ENCODE data around the gene NOD2.

DNA sequence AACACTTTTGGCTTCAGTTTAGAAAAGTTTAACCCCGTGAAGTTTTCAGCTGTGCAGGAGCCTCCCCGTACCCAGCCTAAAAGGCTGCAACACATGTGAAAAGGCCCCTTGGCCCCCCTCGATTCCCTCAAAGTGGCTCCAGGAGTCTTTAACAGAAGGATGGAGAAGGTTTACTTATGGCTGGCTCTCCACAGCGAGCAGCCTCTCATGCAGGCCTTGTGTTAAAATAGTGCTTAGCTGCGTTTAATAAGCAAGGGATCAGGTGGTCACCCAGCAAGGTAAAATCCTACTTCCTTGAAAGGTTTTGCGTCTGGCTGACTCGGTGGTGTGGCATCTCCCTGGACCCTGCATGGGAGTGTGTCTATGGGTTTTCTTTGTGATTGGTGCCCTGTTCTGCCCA lies 40.1 kb downstream of the NOD2 start:
- TF ChIP-seq, protein P1, sequence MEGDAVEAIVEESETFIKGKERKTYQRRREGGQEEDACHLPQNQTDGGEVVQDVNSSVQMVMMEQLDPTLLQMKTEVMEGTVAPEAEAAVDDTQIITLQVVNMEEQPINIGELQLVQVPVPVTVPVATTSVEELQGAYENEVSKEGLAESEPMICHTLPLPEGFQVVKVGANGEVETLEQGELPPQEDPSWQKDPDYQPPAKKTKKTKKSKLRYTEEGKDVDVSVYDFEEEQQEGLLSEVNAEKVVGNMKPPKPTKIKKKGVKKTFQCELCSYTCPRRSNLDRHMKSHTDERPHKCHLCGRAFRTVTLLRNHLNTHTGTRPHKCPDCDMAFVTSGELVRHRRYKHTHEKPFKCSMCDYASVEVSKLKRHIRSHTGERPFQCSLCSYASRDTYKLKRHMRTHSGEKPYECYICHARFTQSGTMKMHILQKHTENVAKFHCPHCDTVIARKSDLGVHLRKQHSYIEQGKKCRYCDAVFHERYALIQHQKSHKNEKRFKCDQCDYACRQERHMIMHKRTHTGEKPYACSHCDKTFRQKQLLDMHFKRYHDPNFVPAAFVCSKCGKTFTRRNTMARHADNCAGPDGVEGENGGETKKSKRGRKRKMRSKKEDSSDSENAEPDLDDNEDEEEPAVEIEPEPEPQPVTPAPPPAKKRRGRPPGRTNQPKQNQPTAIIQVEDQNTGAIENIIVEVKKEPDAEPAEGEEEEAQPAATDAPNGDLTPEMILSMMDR (IDR thresholded peaks at IDR 0.05) = no peak
- TF ChIP-seq GRHL2 (CRISPR knock-in tag; IDR thresholded peaks at IDR 0.05; ENCODE audit: insufficient replicate concordance, severe bottlenecking) (no peak), TEAD1 (CRISPR knock-in tag; IDR thresholded peaks at IDR 0.05) (no peak), FOXK1 (CRISPR knock-in tag; IDR thresholded peaks at IDR 0.05) (no peak), CREB1 (CRISPR knock-in tag; IDR thresholded peaks at IDR 0.05) (no peak), TCF7 (CRISPR knock-in tag; IDR thresholded peaks at IDR 0.05; ENCODE audit: low read depth) (no peak)
- TF ChIP-seq, protein P2, sequence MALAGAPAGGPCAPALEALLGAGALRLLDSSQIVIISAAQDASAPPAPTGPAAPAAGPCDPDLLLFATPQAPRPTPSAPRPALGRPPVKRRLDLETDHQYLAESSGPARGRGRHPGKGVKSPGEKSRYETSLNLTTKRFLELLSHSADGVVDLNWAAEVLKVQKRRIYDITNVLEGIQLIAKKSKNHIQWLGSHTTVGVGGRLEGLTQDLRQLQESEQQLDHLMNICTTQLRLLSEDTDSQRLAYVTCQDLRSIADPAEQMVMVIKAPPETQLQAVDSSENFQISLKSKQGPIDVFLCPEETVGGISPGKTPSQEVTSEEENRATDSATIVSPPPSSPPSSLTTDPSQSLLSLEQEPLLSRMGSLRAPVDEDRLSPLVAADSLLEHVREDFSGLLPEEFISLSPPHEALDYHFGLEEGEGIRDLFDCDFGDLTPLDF (CRISPR knock-in tag; IDR thresholded peaks at IDR 0.05) = no peak
- TF ChIP-seq, protein P3, sequence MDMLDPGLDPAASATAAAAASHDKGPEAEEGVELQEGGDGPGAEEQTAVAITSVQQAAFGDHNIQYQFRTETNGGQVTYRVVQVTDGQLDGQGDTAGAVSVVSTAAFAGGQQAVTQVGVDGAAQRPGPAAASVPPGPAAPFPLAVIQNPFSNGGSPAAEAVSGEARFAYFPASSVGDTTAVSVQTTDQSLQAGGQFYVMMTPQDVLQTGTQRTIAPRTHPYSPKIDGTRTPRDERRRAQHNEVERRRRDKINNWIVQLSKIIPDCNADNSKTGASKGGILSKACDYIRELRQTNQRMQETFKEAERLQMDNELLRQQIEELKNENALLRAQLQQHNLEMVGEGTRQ (CRISPR knock-in tag; IDR thresholded peaks at IDR 0.05) = no peak
- TF ChIP-seq, protein P4, sequence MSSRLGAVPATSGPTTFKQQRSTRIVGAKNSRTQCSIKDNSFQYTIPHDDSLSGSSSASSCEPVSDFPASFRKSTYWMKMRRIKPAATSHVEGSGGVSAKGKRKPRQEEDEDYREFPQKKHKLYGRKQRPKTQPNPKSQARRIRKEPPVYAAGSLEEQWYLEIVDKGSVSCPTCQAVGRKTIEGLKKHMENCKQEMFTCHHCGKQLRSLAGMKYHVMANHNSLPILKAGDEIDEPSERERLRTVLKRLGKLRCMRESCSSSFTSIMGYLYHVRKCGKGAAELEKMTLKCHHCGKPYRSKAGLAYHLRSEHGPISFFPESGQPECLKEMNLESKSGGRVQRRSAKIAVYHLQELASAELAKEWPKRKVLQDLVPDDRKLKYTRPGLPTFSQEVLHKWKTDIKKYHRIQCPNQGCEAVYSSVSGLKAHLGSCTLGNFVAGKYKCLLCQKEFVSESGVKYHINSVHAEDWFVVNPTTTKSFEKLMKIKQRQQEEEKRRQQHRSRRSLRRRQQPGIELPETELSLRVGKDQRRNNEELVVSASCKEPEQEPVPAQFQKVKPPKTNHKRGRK (CRISPR knock-in tag; IDR thresholded peaks at IDR 0.05; ENCODE audit: borderline replicate concordance) = no peak
- TF ChIP-seq, protein P5, sequence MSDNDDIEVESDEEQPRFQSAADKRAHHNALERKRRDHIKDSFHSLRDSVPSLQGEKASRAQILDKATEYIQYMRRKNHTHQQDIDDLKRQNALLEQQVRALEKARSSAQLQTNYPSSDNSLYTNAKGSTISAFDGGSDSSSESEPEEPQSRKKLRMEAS (CRISPR knock-in tag; IDR thresholded peaks at IDR 0.05) = no peak
- TF ChIP-seq, protein P6, sequence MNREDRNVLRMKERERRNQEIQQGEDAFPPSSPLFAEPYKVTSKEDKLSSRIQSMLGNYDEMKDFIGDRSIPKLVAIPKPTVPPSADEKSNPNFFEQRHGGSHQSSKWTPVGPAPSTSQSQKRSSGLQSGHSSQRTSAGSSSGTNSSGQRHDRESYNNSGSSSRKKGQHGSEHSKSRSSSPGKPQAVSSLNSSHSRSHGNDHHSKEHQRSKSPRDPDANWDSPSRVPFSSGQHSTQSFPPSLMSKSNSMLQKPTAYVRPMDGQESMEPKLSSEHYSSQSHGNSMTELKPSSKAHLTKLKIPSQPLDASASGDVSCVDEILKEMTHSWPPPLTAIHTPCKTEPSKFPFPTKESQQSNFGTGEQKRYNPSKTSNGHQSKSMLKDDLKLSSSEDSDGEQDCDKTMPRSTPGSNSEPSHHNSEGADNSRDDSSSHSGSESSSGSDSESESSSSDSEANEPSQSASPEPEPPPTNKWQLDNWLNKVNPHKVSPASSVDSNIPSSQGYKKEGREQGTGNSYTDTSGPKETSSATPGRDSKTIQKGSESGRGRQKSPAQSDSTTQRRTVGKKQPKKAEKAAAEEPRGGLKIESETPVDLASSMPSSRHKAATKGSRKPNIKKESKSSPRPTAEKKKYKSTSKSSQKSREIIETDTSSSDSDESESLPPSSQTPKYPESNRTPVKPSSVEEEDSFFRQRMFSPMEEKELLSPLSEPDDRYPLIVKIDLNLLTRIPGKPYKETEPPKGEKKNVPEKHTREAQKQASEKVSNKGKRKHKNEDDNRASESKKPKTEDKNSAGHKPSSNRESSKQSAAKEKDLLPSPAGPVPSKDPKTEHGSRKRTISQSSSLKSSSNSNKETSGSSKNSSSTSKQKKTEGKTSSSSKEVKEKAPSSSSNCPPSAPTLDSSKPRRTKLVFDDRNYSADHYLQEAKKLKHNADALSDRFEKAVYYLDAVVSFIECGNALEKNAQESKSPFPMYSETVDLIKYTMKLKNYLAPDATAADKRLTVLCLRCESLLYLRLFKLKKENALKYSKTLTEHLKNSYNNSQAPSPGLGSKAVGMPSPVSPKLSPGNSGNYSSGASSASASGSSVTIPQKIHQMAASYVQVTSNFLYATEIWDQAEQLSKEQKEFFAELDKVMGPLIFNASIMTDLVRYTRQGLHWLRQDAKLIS (CRISPR knock-in tag; IDR thresholded peaks at IDR 0.05; ENCODE audit: borderline replicate concordance) = no peak
- TF ChIP-seq, protein P7, sequence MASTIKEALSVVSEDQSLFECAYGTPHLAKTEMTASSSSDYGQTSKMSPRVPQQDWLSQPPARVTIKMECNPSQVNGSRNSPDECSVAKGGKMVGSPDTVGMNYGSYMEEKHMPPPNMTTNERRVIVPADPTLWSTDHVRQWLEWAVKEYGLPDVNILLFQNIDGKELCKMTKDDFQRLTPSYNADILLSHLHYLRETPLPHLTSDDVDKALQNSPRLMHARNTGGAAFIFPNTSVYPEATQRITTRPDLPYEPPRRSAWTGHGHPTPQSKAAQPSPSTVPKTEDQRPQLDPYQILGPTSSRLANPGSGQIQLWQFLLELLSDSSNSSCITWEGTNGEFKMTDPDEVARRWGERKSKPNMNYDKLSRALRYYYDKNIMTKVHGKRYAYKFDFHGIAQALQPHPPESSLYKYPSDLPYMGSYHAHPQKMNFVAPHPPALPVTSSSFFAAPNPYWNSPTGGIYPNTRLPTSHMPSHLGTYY (CRISPR knock-in tag; IDR thresholded peaks at IDR 0.05) = no peak
